ENCODE data around the gene CCNYL1.

DNA sequence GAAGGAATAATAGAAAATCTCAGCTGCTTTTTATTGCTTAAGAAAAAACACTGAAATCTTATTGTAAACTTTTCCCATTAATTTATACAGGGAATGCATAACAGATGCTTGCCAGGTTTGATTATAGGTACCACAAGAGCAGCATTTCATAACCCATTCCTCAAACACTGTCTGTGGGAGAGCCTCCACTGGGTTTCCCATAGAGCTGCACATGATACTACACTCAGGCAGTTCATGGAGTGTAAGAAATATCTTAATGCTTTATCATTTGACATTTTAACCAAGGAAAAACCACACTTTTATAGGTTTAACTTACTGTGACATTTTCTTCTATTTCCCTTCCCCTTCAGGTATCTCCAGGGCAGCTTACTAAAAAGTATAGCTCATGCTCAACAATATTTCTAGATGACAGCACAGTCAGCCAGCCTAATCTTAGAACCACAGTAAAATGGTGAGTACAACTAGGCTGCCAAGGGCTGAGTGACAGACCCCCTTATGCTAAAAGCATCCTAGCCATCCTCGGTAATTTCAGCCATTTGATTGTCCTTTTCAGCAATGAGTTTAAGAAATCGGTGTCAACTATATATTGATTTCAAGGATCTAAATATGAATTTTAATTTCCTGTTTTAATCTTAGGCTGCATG lies 22.3 kb downstream of the CCNYL1 start:
- TF ChIP-seq CTCF (conservative IDR thresholded peaks at IDR 0.05) (no peak), ZFX (IDR thresholded peaks at IDR 0.05) (no peak)

Data from C4-2B (cell line).